NCI-H748 treated with DMSO at 0.1 percent for 48 hours (cell line): Measurements from ENCODE around the gene RNF8.

Source experiments
- DNase-seq: peaks from one replicate; lab custom pipeline; 2025; lab: John Stamatoyannopoulos, UW

RNF8 gene

GRCh38 chr6:37359039-37359438 is 5.3 kb downstream of the RNF8 start:
- DNase-seq: no peak

DNA sequence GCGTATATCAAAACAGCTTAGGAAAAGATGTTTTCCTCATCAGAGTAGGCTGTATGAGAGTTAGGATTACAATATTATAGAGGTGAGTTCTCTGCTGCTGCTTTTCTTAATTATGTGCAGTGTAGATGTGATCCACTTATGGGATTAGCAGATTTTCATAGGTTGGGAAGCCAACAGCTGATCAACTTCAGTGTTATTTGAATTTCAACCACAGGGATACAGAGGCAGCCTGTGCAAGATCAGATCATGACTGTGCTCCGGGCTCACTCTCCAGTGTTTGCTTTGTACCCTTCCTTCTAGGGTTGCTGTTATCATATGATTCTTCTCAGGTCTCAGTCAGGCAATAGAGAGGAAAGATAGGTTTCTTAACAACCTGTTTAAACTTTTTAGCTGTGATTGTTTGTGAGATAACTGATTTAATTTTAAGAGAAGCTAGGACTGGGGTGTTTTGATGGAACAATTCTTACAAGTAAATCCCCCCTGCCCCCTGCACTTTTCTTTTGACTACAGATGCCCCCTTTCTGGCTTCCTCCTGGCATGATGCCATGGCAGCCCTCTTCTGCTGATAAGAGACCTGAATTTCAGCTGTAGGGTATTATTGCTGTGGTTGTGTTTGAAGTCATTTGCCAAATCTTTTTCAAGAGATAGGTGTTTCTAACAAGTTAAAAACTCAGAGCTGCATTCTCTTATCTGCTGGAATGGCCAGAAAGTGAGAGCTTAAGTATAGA is 8.5 kb downstream of the RNF8 start:
- no peak for DNase-seq

DNA sequence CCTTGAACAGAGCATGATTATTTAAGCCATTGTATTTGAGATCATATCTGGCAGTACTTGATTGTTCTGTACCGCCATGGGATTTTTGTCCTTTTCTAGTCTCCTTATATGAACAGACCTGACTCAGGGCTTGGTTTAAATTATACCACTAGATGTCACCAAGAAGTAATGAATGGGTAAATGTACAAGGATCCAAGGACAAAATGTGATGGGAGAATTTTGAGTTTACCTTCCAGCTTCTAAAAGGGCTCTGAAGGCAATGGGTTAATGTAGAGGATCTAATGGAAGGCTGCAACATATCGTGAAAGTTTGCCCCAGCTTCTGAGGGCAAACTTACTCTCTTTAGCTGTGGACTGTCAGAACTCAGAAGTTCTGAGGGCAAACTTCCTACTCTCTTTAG is 12.0 kb downstream of the RNF8 start:
- no peak for DNase-seq

DNA sequence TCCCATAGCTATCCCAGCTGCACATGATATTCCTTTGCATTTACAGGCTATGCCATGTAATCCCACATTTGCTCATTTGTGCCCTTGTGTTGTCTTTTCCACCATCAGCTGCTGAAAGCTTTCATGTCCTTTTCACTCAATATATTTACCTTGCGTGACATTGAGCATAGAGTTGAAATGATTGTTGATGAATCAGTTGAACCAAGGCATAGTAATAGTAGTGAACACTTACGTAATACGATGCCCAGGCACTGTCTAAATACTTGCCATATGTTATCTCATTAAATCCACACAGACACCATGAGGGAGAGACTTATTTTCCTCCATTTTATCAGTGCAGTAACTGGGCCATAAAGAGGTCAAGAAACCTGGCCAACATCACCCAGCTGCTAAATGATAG is 13.1 kb downstream of the RNF8 start:
- DNase-seq: peak; percentile 16

DNA sequence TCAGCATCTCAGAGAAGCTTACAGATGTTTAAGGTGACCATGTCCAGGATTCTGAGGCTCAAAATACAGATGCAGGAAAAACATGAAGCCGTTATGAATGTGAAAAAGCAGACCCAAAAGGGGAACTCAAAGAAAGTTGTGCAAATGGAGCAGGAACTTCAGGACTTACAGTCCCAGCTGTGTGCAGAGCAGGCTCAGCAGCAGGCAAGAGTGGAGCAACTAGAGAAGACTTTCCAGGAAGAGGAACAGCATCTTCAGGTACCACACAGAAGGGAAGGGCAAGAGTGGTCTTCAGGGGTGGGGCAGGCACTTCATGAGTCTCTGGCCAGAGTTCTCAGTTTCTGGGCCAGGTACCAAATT is 15.2 kb downstream of the RNF8 start:
- no peak for DNase-seq

DNA sequence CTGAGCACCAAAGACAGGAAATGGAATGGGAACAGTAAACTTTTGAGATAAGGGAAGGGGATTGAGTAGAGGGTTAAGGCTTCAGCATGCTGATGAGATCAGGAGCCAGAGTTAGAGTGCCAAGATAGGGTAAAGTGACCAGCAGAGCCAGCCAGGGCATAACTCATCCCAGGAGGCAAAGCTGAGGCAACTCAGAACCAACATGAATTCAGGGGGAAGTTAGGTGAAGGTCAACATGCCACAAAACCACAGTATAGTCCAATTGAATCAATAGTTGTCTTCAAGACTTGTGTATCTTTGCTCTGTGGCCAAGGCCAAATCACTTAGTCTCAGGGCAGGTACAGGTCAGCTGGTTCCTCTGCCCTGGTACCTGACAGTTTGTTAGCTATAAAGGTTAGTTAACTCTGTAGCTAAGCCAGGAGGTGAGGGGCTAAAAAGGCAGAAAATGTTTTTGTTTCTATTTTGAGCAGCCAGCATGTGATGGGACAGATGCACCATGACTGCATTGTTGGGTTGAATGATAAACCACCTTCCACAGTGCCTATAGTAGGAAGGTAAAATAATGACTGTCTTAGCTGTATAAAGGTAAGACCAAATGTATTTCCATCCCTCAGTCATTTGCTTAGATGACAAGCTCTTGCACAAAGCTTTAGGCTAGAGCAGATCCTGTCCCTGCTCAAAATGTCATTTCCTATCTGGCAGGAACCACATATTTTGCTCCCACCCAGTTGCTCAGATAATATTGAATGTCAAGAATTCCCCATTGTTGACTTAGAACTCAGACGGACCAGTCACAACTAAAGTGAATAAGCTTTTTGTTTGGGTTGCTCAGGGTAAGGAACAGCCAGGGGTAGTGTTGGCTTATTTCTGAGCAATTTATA is 15.8 kb downstream of the RNF8 start:
- DNase-seq: no peak

DNA sequence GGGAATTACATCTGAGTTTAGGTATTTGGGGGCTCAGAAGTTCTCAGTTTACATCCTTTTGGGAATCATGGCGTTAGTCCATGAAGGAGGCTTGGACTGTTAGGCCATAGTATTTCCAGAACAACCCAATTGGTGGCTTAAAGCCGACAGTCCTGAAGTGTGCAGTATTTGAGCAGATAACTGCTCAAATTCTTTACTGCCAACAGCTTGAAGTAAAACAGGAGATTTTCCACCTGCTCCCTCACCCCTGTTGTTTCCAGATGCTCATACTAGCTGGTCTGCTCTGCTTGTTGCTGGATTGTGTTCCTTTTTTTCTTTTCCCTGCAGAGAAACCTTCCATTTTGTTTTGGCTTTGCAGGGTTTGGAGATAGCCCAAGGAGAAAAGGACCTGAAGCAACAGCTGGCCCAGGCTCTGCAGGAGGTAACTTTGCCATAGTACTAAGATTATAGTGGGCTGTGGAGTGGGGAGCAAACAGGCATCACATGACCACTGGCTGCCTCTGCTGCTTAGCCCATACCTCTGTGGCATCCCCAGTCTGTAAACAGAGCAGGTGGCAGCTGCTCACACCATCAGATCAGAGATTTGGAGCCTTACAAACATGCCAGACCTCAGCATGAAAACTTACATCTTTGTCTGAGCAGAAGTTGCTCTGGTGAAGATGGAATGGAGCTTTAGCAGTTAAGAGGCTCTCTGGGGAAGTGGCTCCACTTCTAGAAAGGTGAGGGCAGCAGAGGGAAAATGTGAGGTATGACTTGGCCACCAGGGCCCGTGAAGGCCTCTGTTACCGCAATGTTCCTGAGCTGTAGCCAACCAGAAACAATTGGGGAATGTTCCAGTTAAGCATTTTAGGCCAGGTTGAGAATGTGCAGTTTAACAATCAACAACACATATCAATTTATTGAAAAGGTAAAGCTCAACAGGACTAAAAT is 17.6 kb downstream of the RNF8 start:
- DNase-seq: no peak

DNA sequence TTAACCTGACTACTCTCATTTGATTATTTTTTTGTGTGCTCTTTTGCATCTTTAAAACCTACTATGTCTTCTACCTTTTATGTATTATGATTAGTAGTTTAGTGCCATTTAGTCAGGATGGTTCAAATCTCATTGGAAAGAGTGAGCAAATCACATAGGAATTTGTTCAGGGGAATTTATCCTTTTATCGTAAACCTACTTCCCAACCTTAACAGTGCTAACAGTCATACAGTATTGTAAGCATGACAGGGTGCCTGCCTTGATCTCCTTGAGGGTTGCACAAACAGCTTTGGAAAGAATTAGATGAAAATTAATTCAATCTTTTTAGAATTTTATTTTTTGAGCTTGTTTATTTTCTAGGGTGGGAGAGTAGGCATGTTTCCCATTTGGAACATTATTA is 18.3 kb downstream of the RNF8 start:
- DNase-seq: no peak

DNA sequence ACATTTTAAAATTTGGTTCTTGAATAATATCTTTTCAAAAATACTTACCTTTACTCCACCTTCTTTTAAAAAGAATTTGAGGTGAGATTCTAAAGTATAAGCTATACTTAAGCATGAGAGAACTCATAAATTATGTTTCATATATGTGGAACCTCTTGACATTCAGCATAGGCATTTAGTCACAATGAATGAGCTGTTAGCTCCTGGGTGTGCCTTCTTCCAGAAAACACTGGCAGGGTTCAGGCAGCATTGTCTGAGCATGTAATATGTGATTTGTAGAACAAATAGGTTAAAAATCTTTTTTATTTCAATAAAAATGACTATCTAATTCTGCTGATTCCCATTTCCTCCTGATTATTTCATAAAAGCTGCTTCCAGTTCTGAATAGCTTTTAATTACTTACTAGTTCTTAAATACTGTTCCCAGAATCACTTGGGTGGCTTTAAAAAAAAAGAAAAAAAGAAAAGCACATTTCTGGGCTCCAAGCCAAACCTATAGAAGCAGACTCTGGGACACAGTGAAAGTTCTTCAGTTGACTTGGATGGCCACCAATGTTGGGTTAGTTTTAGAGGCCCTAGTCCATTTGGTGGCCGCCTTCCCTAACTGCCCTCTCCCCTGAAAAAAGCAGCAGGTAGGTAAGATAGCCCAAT is 20.2 kb downstream of the RNF8 start:
- DNase-seq: no peak

DNA sequence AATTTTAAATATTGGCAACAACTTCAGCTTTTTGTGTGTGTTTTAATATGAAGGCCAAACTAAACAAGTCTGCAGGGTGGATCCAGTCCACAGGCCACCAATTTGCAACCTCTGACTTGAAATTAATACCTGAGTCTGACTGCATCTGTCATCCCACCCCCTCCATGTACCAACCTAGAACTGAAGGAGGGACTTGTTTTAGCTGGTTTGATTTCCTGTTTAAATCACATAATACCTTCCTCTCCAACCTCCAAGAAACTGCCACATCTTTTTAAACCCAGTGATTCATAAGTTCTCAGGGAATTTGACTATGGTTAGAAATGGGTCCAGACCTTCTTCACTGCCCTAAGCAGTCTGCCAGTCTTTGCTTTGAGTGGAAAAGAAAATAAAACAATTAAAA is 21.6 kb downstream of the RNF8 start:
- no peak for DNase-seq

DNA sequence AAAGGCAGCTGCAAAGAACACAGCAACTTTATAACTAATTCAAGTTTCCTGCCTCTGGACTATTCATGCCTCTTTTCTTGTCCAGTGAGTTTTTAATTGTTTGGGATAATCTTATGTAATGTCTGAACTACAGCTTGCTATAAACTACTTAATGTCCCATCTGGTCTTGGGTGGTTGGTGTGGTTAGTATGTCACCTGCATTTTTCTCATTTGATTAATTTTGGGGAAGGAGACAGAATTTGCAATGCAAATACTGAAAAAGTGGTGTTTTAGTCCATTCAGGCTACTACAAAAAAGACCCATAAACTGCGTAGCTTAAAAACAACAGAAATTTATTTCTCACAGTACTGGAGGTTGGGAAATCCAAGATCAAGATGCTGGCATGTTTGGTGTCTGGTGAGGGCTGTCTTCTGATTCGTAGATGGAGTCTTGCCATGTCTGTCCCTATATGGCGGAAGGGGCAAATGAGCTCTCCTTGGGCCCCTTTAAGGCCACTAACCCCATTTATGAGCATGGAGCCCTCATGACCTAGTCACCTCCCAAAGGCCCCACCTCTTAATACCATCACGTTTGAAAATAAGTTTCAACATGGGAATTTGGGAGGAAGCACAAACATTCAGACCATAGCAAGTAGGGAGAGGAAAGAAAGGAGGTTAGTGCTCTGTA is 22.4 kb downstream of the RNF8 start:
- DNase-seq: no peak

DNA sequence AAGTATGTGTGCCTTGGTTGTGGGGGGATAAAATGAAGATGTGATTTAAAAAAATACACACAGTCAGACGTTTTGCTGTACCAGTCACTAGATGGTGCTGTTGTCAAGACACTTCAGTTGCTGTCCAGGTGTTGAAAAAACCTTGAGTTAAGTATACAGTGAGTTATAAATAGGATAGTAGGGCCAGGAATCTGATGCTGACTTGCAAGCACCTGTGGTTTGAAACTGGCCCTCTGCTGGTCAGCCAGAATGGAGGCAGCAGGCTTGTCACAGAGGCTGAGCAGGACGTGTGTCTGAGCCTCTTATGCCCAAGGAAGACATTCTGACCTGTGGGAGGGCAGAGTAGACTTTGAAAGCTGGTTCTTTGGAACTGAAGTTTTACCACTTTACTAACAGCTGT is 27.8 kb downstream of the RNF8 start:
- DNase-seq: peak; percentile 83

DNA sequence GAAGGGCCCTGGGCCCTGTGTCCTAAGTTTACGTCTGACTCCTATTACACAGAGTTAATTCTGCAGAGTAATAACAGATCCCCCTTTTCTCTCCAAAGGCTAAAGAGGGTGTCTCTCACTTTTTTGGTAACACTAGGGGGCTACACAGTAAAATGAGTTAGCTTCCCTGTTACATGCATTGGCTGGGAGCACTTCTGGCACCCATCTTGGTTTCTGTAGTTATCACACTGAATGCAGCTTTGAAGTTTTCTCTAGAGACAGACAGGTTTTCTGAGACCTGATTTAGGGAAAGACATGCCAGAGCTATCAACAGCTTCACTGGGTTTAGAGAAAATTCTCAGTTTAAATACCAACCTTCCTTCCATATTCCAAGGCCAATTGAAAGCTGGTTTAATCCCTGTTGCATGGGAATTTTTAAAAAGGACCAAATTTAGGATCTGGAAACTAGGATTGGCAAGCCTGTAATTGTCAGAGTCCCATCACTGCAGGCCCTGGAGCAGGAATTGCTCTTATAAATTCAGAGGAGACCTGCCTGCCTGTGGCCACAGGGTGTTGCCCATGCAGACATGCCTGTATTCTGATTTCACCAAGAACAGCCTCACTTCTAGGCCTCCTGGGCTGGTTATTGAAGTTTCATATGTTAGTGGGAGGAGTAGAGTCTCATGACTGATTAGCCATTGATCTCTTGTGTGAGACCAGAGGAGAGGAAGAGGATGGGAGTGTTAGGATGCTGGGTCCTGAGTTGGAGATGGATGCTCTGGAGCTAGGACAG is 29.4 kb downstream of the RNF8 start:
- DNase-seq: no peak

DNA sequence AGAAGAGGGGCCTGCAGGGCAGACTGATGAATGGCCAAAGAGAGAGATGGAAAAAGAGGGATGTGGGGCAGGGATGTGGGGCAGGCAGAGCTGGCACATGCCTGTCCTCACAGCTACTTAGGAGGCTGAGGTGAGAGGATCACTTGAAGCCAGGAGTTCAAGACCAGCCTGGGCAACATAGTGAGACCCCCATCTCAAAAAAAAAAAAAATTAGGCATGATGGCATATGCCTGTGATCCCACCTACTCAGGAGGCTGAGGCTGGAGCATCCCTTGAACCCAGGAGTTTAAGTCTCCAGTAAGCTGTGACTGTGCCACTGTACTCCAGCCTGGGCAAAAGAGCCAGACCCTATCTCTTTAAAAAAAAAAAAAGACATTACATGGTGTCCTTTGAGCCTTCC is 34.8 kb downstream of the RNF8 start:
- DNase-seq: no peak

- DNase-seq: no peak
Observed at GRCh38 chr6:37389857-37390256, 36.1 kb downstream of the RNF8 start.

DNA sequence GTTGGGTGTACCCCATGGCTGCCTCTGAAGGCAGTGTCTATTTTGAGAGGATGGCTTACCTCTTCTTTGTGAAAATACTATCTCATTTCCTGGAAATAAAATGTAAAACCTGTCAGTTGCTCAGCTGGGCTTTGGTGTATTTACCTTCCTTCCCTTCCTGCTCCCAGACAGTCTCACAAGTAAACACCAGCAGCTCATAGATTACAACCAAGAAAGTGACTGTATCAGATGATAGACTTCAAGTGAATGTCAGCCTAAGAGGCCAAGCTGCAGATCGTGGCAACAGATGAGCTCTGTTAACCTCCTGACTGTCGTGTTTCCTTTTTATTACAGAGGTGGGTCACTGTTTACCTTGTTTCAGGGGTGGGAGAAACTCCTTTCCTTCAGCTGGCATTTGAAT is 37.3 kb downstream of the RNF8 start:
- no peak for DNase-seq

DNA sequence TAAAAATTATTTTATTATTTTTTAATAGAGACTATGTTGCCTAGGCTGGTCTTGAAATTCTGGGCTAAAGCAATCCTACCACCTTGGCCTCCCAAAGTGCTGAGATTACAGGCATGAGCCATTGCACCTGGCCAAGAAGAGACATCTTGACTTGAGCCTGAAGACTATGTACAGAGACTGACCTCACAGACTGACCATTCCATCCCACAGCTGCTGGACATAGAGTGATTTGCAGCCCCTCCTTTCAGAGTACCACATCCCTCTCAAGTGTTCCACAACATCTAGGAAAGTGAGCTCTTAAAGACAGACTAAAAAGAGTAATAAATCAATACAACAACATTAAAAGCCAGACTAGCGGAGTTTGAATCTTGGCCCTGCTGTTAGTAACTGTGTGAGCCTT is 39.0 kb downstream of the RNF8 start:
- DNase-seq: no peak

- DNase-seq: no peak
Observed at GRCh38 chr6:37393381-37393929, 39.7 kb downstream of the RNF8 start.

DNA sequence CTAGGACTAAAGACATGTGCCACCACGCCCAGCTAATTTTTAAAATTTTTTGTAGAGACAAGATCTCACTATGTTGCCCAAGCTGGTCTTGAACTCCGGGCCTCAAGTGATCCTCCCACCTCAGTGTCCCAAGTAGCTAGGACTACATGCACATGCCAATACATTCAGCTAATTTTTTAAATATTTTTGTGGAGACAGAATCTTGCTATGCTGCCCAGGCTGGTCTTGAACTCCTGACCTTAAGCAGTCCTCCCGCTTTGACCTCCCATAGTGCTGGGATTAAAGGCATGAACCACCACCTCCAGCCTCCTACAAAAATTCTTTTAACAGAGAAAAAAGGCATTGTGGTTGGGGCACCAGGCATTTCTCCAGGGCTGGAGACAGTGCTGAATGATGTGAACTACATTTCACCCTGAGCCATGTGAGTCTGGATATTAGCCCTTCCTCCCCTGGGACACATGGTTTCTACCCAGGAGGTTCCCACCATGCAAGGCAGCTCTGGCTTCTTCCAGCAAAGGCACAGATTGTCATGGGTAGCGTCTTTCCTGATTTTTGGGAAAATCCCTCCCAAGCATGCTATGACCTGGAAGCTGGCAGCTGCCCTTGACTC is 42.9 kb downstream of the RNF8 start:
- no peak for DNase-seq

DNA sequence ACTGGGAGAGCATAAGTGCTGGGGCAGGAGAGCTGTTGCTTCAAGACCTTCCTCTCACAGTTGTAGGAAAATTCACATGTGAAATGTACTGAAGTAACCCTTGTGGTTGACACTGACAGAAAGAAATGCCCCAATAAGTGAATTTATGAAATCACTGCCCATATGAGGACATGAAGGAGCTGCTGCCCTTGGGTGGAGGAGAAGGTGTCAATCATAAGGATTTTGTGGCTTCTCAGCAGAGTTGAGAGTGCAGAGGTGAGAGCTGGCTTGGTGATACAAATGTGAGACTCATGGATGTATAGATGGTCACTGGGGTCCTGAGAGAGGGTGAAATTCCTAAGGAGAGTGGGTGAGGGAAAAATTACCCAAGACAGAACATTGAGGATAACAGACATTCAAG is 45.3 kb downstream of the RNF8 start:
- DNase-seq: no peak
